GM23338 (cell line): Measurements from ENCODE around the gene RNF212B. TPM values are rescaled to one million over a fixed set of nuclear protein-coding genes. Genes with fewer than 3 reads are reported as not detected.
A peak's percentile ranks its signal among the peaks of the same experiment; 100 is the strongest.

Experiments used
- ATAC-seq: fragments of 200-7000 bp; cut with Tn5 transposase; 3 replicates; pipeline ENCODE4 v1.9.1; 2020
- DNase-seq: peaks from one replicate; pipeline ENCODE4 v3.0.0-alpha.2; 2015; ENCODE audit warnings: low spot score
- H2AFZ ChIP-seq: fragments of 200-600 bp; sonication (generic); 2 replicates; pipeline ENCODE4 v1.8.0; 2016; ENCODE audit warnings: antibody characterized with exemption, mild to moderate bottlenecking, moderate library complexity
- H3F3A ChIP-seq: fragments of 200-600 bp; sonication (generic); replicated peaks from 2 replicates; pipeline ENCODE4 v1.8.0; 2017; ENCODE audit warnings: antibody characterized with exemption, mixed run types, low read depth
- H3K27ac ChIP-seq: fragments of 200-600 bp; sonication (generic); 2 replicates; pipeline ENCODE4 v1.6.1; 2016; ENCODE audit warnings: low read depth
- H3K27me3 ChIP-seq: fragments of 200-600 bp; sonication (generic); 2 replicates; pipeline ENCODE4 v1.8.0; 2016; ENCODE audit warnings: mild to moderate bottlenecking, mixed run types, moderate library complexity; ENCODE audit not compliant: insufficient read depth
- H3K36me3 ChIP-seq: fragments of 200-600 bp; sonication (generic); 2 replicates; pipeline ENCODE4 v1.8.0; 2016; ENCODE audit warnings: mild to moderate bottlenecking; ENCODE audit not compliant: insufficient read depth
- H3K4me1 ChIP-seq: fragments of 200-600 bp; sonication (generic); 2 replicates; pipeline ENCODE4 v1.8.0; 2016; ENCODE audit warnings: mild to moderate bottlenecking, moderate library complexity; ENCODE audit not compliant: insufficient read depth
- H3K4me2 ChIP-seq: fragments of 200-600 bp; sonication (generic); 2 replicates; pipeline ENCODE4 v1.7.1; 2017; ENCODE audit warnings: mixed run types
- H3K4me3 ChIP-seq: fragments of 200-600 bp; sonication (generic); 2 replicates; pipeline ENCODE4 v1.6.1; 2016; ENCODE audit warnings: mixed run types
- H3K79me2 ChIP-seq: fragments of 200-600 bp; sonication (generic); replicated peaks from 2 replicates; pipeline ENCODE4 v1.8.0; 2017; ENCODE audit warnings: mild to moderate bottlenecking; ENCODE audit not compliant: insufficient read depth
- H3K9me2 ChIP-seq: fragments of 200-600 bp; sonication (generic); 2 replicates; pipeline ENCODE4 v1.8.0; 2017; ENCODE audit not compliant: insufficient read depth
- H4K20me1 ChIP-seq: fragments of 200-600 bp; sonication (generic); replicated peaks from 2 replicates; pipeline ENCODE4 v1.8.0; 2017; ENCODE audit warnings: mild to moderate bottlenecking; ENCODE audit not compliant: insufficient read depth
- H3K27ac Mint-ChIP-seq: 2 replicates; pipeline ENCODE4 v1.8.0; 2020; ENCODE audit warnings: inconsistent platforms, mild to moderate bottlenecking, moderate library complexity, mixed read lengths
- H3K27me3 Mint-ChIP-seq: 3 replicates; pipeline ENCODE4 v1.8.0; 2022; ENCODE audit warnings: low read depth, mild to moderate bottlenecking, moderate library complexity, mixed read lengths, inconsistent platforms; ENCODE audit not compliant: insufficient read depth, poor library complexity
- H3K36me3 Mint-ChIP-seq: 3 replicates; pipeline ENCODE4 v1.8.0; 2021; ENCODE audit warnings: low read depth, mild to moderate bottlenecking, inconsistent platforms, moderate library complexity, mixed read lengths
- H3K4me1 Mint-ChIP-seq: 3 replicates; pipeline ENCODE4 v1.8.0; 2020; ENCODE audit warnings: mild to moderate bottlenecking, inconsistent platforms, mixed read lengths
- H3K4me3 Mint-ChIP-seq: 3 replicates; pipeline ENCODE4 v1.8.0; 2021; ENCODE audit warnings: moderate library complexity, mild to moderate bottlenecking, inconsistent platforms, mixed read lengths
- H3K9me3 Mint-ChIP-seq: 3 replicates; pipeline ENCODE4 v1.8.0; 2020; ENCODE audit warnings: moderate library complexity, mild to moderate bottlenecking, inconsistent platforms, mixed read lengths
- JUNB ChIP-seq: IDR thresholded peaks from one replicate; pipeline ENCODE4 v1.6.1; 2016; ENCODE audit warnings: antibody characterized with exemption; ENCODE audit not compliant: unreplicated experiment
- polyA plus RNA-seq: library from polyadenylated mRNA; unstranded; fragments of >200 nt; fragmentation: Nextera tagmentation; extraction: Ambion mirVana; gene quantifications from 2 replicates; pipeline ENCODE4 v1.2.1, GENCODE V29; 2016
- total RNA-seq: library from RNA; depleted of rRNA; stranded (reverse); fragments of >200 nt; shearing (Covaris generic); gene quantifications from 2 replicates; pipeline ENCODE4 v1.2.3, GENCODE V29; 2014
- TF ChIP-seq, protein P1 (sequence below): fragments of 250-450 bp; sonication (Bioruptor Pico); IDR thresholded peaks from 2 replicates; pipeline ENCODE4 v1.5.0; 2020; ENCODE audit warnings: mild to moderate bottlenecking, moderate library complexity
- TF ChIP-seq, protein P2 (sequence below): IDR thresholded peaks from one replicate; pipeline ENCODE4 v1.6.1; 2018; ENCODE audit warnings: antibody characterized with exemption; ENCODE audit not compliant: unreplicated experiment

The RNF212B gene
- total and polyA plus RNA-seq, 2 experiments from 2014 or later, result not detected

DNA sequence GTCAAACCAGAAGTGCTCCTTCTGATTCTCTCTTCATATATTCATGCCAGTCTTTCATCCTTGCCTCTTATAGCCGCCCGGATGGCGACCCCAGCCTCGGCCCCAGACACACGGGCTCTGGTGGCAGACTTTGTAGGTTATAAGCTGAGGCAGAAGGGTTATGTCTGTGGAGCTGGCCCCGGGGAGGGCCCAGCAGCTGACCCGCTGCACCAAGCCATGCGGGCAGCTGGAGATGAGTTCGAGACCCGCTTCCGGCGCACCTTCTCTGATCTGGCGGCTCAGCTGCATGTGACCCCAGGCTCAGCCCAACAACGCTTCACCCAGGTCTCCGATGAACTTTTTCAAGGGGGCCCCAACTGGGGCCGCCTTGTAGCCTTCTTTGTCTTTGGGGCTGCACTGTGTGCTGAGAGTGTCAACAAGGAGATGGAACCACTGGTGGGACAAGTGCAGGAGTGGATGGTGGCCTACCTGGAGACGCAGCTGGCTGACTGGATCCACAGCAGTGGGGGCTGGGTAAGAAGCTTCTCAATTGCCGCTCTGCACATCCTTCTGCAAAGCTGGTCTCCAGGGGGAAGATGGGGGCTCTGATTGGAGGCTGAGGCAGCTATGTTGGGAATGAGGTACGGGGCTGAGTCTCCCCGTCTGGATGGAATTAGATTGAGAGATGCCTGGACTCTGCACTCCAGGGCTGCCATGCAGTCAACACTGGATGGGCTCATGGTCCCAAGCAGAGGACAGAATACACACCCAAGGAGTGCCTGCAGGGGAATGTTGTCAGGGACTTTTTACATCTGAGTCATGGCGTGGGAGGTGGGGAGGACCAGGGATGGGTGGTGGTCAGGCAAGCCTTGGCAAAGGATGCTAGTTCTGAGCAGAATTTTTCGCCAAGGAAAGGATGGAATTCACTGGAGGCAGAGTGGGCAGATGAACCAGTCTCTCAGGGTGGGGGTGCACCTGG, 70.2 kb downstream of the RNF212B start (continued):
- TF ChIP-seq, protein P1, sequence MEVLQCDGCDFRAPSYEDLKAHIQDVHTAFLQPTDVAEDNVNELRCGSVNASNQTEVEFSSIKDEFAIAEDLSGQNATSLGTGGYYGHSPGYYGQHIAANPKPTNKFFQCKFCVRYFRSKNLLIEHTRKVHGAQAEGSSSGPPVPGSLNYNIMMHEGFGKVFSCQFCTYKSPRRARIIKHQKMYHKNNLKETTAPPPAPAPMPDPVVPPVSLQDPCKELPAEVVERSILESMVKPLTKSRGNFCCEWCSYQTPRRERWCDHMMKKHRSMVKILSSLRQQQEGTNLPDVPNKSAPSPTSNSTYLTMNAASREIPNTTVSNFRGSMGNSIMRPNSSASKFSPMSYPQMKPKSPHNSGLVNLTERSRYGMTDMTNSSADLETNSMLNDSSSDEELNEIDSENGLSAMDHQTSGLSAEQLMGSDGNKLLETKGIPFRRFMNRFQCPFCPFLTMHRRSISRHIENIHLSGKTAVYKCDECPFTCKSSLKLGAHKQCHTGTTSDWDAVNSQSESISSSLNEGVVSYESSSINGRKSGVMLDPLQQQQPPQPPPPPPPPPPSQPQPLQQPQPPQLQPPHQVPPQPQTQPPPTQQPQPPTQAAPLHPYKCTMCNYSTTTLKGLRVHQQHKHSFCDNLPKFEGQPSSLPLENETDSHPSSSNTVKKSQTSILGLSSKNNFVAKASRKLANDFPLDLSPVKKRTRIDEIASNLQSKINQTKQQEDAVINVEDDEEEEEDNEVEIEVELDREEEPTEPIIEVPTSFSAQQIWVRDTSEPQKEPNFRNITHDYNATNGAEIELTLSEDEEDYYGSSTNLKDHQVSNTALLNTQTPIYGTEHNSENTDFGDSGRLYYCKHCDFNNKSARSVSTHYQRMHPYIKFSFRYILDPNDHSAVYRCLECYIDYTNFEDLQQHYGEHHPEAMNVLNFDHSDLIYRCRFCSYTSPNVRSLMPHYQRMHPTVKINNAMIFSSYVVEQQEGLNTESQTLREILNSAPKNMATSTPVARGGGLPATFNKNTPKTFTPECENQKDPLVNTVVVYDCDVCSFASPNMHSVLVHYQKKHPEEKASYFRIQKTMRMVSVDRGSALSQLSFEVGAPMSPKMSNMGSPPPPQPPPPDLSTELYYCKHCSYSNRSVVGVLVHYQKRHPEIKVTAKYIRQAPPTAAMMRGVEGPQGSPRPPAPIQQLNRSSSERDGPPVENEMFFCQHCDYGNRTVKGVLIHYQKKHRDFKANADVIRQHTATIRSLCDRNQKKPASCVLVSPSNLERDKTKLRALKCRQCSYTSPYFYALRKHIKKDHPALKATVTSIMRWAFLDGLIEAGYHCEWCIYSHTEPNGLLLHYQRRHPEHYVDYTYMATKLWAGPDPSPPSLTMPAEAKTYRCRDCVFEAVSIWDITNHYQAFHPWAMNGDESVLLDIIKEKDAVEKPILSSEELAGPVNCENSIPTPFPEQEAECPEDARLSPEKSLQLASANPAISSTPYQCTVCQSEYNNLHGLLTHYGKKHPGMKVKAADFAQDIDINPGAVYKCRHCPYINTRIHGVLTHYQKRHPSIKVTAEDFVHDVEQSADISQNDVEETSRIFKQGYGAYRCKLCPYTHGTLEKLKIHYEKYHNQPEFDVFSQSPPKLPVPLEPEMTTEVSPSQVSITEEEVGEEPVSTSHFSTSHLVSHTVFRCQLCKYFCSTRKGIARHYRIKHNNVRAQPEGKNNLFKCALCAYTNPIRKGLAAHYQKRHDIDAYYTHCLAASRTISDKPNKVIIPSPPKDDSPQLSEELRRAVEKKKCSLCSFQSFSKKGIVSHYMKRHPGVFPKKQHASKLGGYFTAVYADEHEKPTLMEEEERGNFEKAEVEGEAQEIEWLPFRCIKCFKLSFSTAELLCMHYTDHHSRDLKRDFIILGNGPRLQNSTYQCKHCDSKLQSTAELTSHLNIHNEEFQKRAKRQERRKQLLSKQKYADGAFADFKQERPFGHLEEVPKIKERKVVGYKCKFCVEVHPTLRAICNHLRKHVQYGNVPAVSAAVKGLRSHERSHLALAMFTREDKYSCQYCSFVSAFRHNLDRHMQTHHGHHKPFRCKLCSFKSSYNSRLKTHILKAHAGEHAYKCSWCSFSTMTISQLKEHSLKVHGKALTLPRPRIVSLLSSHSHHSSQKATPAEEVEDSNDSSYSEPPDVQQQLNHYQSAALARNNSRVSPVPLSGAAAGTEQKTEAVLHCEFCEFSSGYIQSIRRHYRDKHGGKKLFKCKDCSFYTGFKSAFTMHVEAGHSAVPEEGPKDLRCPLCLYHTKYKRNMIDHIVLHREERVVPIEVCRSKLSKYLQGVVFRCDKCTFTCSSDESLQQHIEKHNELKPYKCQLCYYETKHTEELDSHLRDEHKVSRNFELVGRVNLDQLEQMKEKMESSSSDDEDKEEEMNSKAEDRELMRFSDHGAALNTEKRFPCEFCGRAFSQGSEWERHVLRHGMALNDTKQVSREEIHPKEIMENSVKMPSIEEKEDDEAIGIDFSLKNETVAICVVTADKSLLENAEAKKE (CRISPR knock-in tag), result no peak
- TF ChIP-seq JUNB, result no peak

DNA sequence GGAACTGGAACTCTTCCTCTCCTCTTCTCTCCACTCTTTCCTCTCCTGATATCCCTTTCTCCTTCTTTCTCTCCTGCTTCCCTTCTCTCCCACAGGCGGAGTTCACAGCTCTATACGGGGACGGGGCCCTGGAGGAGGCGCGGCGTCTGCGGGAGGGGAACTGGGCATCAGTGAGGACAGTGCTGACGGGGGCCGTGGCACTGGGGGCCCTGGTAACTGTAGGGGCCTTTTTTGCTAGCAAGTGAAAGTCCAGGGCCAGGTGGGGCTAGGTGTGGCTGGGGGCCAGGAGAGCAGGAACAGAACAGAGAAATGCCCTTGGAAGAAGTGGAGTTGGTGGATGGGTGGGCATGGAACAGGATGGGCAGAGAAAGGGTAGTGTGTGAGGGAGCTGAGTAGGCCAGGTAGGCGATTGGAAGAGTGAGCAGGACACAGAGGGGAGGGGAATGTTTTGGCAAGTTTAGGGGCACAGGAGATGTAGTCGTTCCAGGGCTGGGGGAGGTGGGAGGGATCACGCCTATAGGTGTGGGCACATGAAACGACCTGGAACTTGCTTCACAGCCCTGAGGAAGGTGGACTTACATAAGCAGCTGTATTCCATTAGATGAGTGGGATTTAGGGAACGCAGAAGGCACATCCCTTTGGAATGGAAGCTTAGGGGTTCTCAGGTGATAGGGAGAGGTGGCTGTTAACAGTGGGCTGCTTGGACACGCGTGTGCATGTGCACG, 71.1 kb downstream of the RNF212B start:
- Histone ChIP-seq H3K36me3 (no peaks in the 10 kb centered on the region; the same call in 1 of the 2 replicates), H2AFZ (no peak overlapping the region), H4K20me1 (no peaks in the 10 kb centered on the region; the same call in 1 of the 2 replicates), H3K4me1 (peaks cover 15% of the 10 kb centered on the region), H3K4me3 (no peak overlapping the region), H3K4me2 (no peak overlapping the region), H3F3A (peaks cover 12% of the 10 kb centered on the region; the same call in 1 of the 2 replicates), H3K9me2 (no peaks in the 10 kb centered on the region), H3K27me3 (peaks cover 13% of the 10 kb centered on the region), H3K27ac (no peak overlapping the region), H3K79me2 (peaks cover 11% of the 10 kb centered on the region; the same call in 1 of the 2 replicates)
- Mint-ChIP-seq H3K27me3 (peaks cover 5% of the 10 kb centered on the region), H3K4me1 (peaks cover 23% of the 10 kb centered on the region), H3K9me3 (no peaks in the 10 kb centered on the region), H3K36me3 (peaks cover 24% of the 10 kb centered on the region; the same call in 2 of the 3 replicates), H3K4me3 (peak overlapping the region; percentile 94; the same call in 2 of the 3 replicates), H3K27ac (no peak overlapping the region)
- no peak for ATAC-seq
- no peak for DNase-seq
- TF ChIP-seq, protein P2, sequence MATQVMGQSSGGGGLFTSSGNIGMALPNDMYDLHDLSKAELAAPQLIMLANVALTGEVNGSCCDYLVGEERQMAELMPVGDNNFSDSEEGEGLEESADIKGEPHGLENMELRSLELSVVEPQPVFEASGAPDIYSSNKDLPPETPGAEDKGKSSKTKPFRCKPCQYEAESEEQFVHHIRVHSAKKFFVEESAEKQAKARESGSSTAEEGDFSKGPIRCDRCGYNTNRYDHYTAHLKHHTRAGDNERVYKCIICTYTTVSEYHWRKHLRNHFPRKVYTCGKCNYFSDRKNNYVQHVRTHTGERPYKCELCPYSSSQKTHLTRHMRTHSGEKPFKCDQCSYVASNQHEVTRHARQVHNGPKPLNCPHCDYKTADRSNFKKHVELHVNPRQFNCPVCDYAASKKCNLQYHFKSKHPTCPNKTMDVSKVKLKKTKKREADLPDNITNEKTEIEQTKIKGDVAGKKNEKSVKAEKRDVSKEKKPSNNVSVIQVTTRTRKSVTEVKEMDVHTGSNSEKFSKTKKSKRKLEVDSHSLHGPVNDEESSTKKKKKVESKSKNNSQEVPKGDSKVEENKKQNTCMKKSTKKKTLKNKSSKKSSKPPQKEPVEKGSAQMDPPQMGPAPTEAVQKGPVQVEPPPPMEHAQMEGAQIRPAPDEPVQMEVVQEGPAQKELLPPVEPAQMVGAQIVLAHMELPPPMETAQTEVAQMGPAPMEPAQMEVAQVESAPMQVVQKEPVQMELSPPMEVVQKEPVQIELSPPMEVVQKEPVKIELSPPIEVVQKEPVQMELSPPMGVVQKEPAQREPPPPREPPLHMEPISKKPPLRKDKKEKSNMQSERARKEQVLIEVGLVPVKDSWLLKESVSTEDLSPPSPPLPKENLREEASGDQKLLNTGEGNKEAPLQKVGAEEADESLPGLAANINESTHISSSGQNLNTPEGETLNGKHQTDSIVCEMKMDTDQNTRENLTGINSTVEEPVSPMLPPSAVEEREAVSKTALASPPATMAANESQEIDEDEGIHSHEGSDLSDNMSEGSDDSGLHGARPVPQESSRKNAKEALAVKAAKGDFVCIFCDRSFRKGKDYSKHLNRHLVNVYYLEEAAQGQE, result no peak
